PFSK-1 (cell line): ENCODE results near the gene PELI2.

Source experiments
- FOXP2 ChIP-seq: optimal IDR thresholded peaks from 2 replicates; pipeline ENCODE3; 2011; ENCODE audit warnings: borderline replicate concordance, control low read depth, inconsistent platforms; ENCODE audit not compliant: insufficient read depth; ENCODE audit errors: extremely low read length, extremely low read depth
- POLR2AphosphoS5 ChIP-seq: IDR thresholded peaks from 2 replicates; pipeline ENCODE4 v1.6.1; 2012; ENCODE audit warnings: low read depth, mild to moderate bottlenecking, control low read depth, low read length, moderate library complexity
- REST ChIP-seq, 2 experiments: IDR thresholded peaks; 2 replicates each; pipeline versions ENCODE4 v1.6.1 to v1.8.0; 2011 to 2012; ENCODE audit warnings: low read depth in 2 of 2, low read length in 2 of 2, control low read depth in 1 of 2, inconsistent platforms in 1 of 2, mild to moderate bottlenecking in 1 of 2, moderate library complexity in 1 of 2; ENCODE audit not compliant: insufficient read depth in 1 of 2
- SIN3A ChIP-seq: IDR thresholded peaks from 2 replicates; pipeline ENCODE4 v1.6.1; 2012; ENCODE audit warnings: mild to moderate bottlenecking, low read length, moderate library complexity, borderline replicate concordance; ENCODE audit not compliant: insufficient read depth
- TAF1 ChIP-seq: IDR thresholded peaks from 2 replicates; pipeline ENCODE4 v1.6.1; 2012; ENCODE audit warnings: low read length, control low read depth, borderline replicate concordance; ENCODE audit not compliant: insufficient read depth

GRCh38 chr14:56131865-56132833 is 13.9 kb downstream of the PELI2 start:
- TF ChIP-seq REST (IDR thresholded peaks at IDR 0.05; ENCODE audit: insufficient read depth in 1 of 2, low read depth in 2 of 2, low read length in 2 of 2): no peak
- no peak for TF ChIP-seq POLR2AphosphoS5
- TF ChIP-seq TAF1: no peak
- no peak for TF ChIP-seq SIN3A
- TF ChIP-seq FOXP2: no peak
